Neural cell (in vitro differentiated cells): Measurements from ENCODE around the gene PRKRIP1. TPM values are rescaled to one million over a fixed set of nuclear protein-coding genes. Genes with fewer than 3 reads are reported as not detected.

Source experiments
- H2AFZ ChIP-seq: fragments of 200-600, 300-800 bp; sonication (generic), shearing (Covaris generic); 2 replicates; pipeline ENCODE4 v1.6.0; 2014; ENCODE audit warnings: low read depth, mild to moderate bottlenecking, antibody characterized with exemption, low read length, moderate library complexity
- H3F3A ChIP-seq: fragments of 200-600 bp; shearing (Covaris generic); 2 replicates; pipeline ENCODE4 v1.6.1; 2016; ENCODE audit warnings: mild to moderate bottlenecking, moderate library complexity, mixed read lengths, antibody characterized with exemption, low read length; ENCODE audit not compliant: insufficient read depth, poor library complexity, severe bottlenecking
- H3K27ac ChIP-seq: fragments of 200-600, 300-800 bp; sonication (generic), shearing (Covaris generic); 2 replicates; pipeline ENCODE4 v1.5.1; 2014; ENCODE audit warnings: mild to moderate bottlenecking, low read length, moderate library complexity
- H3K27me3 ChIP-seq: fragments of 300-800, 200-600 bp; sonication (generic), shearing (Covaris generic); 2 replicates; pipeline ENCODE4 v1.6.0; 2014; ENCODE audit warnings: mild to moderate bottlenecking, low read depth, low read length, moderate library complexity; ENCODE audit not compliant: insufficient read depth
- H3K36me3 ChIP-seq: fragments of 300-800, 200-600 bp; sonication (generic), shearing (Covaris generic); 2 replicates; pipeline ENCODE4 v1.5.1; 2014; ENCODE audit warnings: mild to moderate bottlenecking, antibody characterized with exemption, low read length, moderate library complexity; ENCODE audit not compliant: insufficient read depth
- H3K4me2 ChIP-seq: fragments of 300-800, 200-600 bp; sonication (generic), shearing (Covaris generic); 2 replicates; pipeline ENCODE4 v1.6.0; 2014; ENCODE audit warnings: mild to moderate bottlenecking, low read length
- H3K4me3 ChIP-seq: fragments of 300-800, 200-600 bp; sonication (generic), shearing (Covaris generic); 2 replicates; pipeline ENCODE4 v1.5.1; 2014; ENCODE audit warnings: mild to moderate bottlenecking, low read length, moderate library complexity
- H3K79me2 ChIP-seq: fragments of 200-600 bp; shearing (Covaris generic); replicated peaks from 2 replicates; pipeline ENCODE4 v1.6.0; 2014; ENCODE audit warnings: mild to moderate bottlenecking, low read length, moderate library complexity; ENCODE audit not compliant: insufficient read depth
- H3K9ac ChIP-seq: fragments of 300-800, 200-600 bp; sonication (generic), shearing (Covaris generic); 2 replicates; pipeline ENCODE4 v1.6.1; 2016; ENCODE audit warnings: mild to moderate bottlenecking, low read length, mixed read lengths
- H3K9me2 ChIP-seq: fragments of 200-600 bp; shearing (Covaris generic); 2 replicates; pipeline ENCODE4 v1.6.1; 2016; ENCODE audit warnings: mild to moderate bottlenecking, low read length, mixed read lengths; ENCODE audit not compliant: insufficient read depth
- H3K9me3 ChIP-seq: fragments of 200-600, 300-800 bp; sonication (generic), shearing (Covaris generic); 2 replicates; pipeline ENCODE4 v1.6.1; 2016; ENCODE audit warnings: mild to moderate bottlenecking, mixed run types, low read length, moderate library complexity, mixed read lengths
- H4K20me1 ChIP-seq: fragments of 200-600 bp; shearing (Covaris generic); 2 replicates; pipeline ENCODE4 v1.6.1; 2016; ENCODE audit warnings: mild to moderate bottlenecking, mixed run types; ENCODE audit not compliant: insufficient read depth
- EP300 ChIP-seq: fragments of 450-650 bp; conservative IDR thresholded peaks from 2 replicates; pipeline ENCODE4 v1.6.1; 2014; ENCODE audit warnings: antibody characterized with exemption, mild to moderate bottlenecking, moderate library complexity; ENCODE audit not compliant: poor library complexity, severe bottlenecking
- POLR2AphosphoS5 ChIP-seq: IDR thresholded peaks from 2 replicates; pipeline ENCODE4 v1.6.1; 2012
- RAD21 ChIP-seq: fragments of 450-650 bp; conservative IDR thresholded peaks from 2 replicates; pipeline ENCODE4 v1.6.1; 2014; ENCODE audit warnings: antibody characterized with exemption, mild to moderate bottlenecking, moderate library complexity
- REST ChIP-seq: IDR thresholded peaks from 2 replicates; pipeline ENCODE4 v1.6.1; 2012; ENCODE audit warnings: borderline replicate concordance
- SMC3 ChIP-seq: fragments of 450-650 bp; conservative IDR thresholded peaks from 2 replicates; pipeline ENCODE4 v1.6.1; 2014; ENCODE audit warnings: antibody characterized with exemption, mild to moderate bottlenecking, moderate library complexity; ENCODE audit not compliant: poor library complexity
- TAF1 ChIP-seq: IDR thresholded peaks from 2 replicates; pipeline ENCODE4 v1.6.1; 2012; ENCODE audit warnings: low read depth
- polyA plus RNA-seq: library from polyadenylated mRNA; depleted of rRNA; stranded (reverse); fragments of >200 nt; gene quantifications from 2 replicates; pipeline ENCODE4 v1.2.3, GENCODE V29; 2014
- TF ChIP-seq, protein P1 (sequence below): fragments of 450-650 bp; IDR thresholded peaks from 2 replicates; pipeline ENCODE4 v1.5.1; 2014; ENCODE audit warnings: antibody characterized with exemption, mild to moderate bottlenecking, moderate library complexity; ENCODE audit not compliant: poor library complexity, severe bottlenecking

Gene PRKRIP1
- polyA plus RNA-seq, 1 donor from 2014 or later = 113 TPM

GRCh38 chr7:102460467-102460866 lies 64.3 kb downstream of the PRKRIP1 start:
- no peak overlapping the region for H3K27ac ChIP-seq
- no peaks in the 10 kb centered on the region for H3K9me2 ChIP-seq
- H3K9ac ChIP-seq = no peak overlapping the region
- H3K79me2 ChIP-seq = peaks cover 17% of the 10 kb centered on the region
- no peaks in the 10 kb centered on the region for H3F3A ChIP-seq
- H3K9me3 ChIP-seq = no peaks in the 10 kb centered on the region
- H3K4me2 ChIP-seq = no peak overlapping the region
- H3K27me3 ChIP-seq = no peaks in the 10 kb centered on the region
- no peak overlapping the region for H3K4me3 ChIP-seq
- no peaks in the 10 kb centered on the region for H3K36me3 ChIP-seq
- H2AFZ ChIP-seq = no peak overlapping the region
- no peak for TF ChIP-seq RAD21
- TF ChIP-seq, protein P1, sequence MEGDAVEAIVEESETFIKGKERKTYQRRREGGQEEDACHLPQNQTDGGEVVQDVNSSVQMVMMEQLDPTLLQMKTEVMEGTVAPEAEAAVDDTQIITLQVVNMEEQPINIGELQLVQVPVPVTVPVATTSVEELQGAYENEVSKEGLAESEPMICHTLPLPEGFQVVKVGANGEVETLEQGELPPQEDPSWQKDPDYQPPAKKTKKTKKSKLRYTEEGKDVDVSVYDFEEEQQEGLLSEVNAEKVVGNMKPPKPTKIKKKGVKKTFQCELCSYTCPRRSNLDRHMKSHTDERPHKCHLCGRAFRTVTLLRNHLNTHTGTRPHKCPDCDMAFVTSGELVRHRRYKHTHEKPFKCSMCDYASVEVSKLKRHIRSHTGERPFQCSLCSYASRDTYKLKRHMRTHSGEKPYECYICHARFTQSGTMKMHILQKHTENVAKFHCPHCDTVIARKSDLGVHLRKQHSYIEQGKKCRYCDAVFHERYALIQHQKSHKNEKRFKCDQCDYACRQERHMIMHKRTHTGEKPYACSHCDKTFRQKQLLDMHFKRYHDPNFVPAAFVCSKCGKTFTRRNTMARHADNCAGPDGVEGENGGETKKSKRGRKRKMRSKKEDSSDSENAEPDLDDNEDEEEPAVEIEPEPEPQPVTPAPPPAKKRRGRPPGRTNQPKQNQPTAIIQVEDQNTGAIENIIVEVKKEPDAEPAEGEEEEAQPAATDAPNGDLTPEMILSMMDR = no peak
- TF ChIP-seq TAF1 = no peak
- TF ChIP-seq SMC3 = no peak
- TF ChIP-seq POLR2AphosphoS5 = no peak
- TF ChIP-seq EP300 = no peak
- no peaks in the 10 kb centered on the region for H4K20me1 ChIP-seq

GRCh38 chr7:102463841-102464576 lies 67.8 kb downstream of the PRKRIP1 start:
- peak overlapping the region; percentile 75 for H3K27ac ChIP-seq
- TF ChIP-seq POLR2AphosphoS5 (no peak), REST (peak; percentile 11), EP300 (no peak)
- TF ChIP-seq, protein P1 = no peak
- H3K4me3 ChIP-seq = peak overlapping the region; percentile 99
- H2AFZ ChIP-seq = peak overlapping the region; percentile 96
- H3K79me2 ChIP-seq = peaks cover 20% of the 10 kb centered on the region
- H3F3A ChIP-seq = no peaks in the 10 kb centered on the region
- H4K20me1 ChIP-seq = no peaks in the 10 kb centered on the region
- H3K9ac ChIP-seq = peak overlapping the region; percentile 93
- peak overlapping the region; percentile 73 for H3K4me2 ChIP-seq
- no peaks in the 10 kb centered on the region for H3K36me3 ChIP-seq
- H3K9me3 ChIP-seq = no peaks in the 10 kb centered on the region
- no peaks in the 10 kb centered on the region for H3K9me2 ChIP-seq
- H3K27me3 ChIP-seq = no peaks in the 10 kb centered on the region
